CD14-positive monocyte (primary cell): ENCODE data around the gene SMLR1. TPM values are rescaled to one million over a fixed set of nuclear protein-coding genes. Genes with fewer than 3 reads are reported as not detected.
A peak's percentile ranks its signal among the peaks of the same experiment; 100 is the strongest.

Experiments
- DNase-seq, 3 donors: peaks; one replicate each; pipeline ENCODE4 v3.0.0-alpha.2; 2011 to 2022
- H2AFZ ChIP-seq: 2 replicates; pipeline ENCODE4 v1.6.0; 2012; ENCODE audit warnings: mild to moderate bottlenecking, low read depth, low read length, inconsistent platforms; ENCODE audit not compliant: insufficient read depth, poor library complexity, severe bottlenecking
- H3K27ac ChIP-seq, 2 donors: 1 replicate in 1 of 2; 2 replicates in 1 of 2; pipeline ENCODE4 v1.5.1; 2012 to 2013; ENCODE audit warnings: low read length in 2 of 2, control low read depth in 1 of 2, inconsistent platforms in 1 of 2, low read depth in 1 of 2, mild to moderate bottlenecking in 1 of 2
- H3K27me3 ChIP-seq, 2 donors: one replicate each; pipeline versions ENCODE4 v1.6.0 to v1.6.1; 2011 to 2013; ENCODE audit warnings: low read length in 2 of 2; ENCODE audit not compliant: control insufficient read depth in 2 of 2, insufficient read depth in 2 of 2
- H3K36me3 ChIP-seq, 2 donors: replicated peaks in 1 of 2; 1 replicate in 1 of 2; 2 replicates in 1 of 2; pipeline versions ENCODE4 v1.5.1 to v1.6.1; 2012 to 2013; ENCODE audit warnings: low read length in 2 of 2, control low read depth in 1 of 2, inconsistent platforms in 1 of 2, mild to moderate bottlenecking in 1 of 2; ENCODE audit not compliant: insufficient read depth in 2 of 2, control insufficient read depth in 1 of 2
- H3K4me1 ChIP-seq, 2 donors: 1 replicate in 1 of 2; 2 replicates in 1 of 2; pipeline versions ENCODE4 v1.5.1 to v1.6.1; 2012 to 2013; ENCODE audit warnings: low read length in 2 of 2, control low read depth in 1 of 2, inconsistent platforms in 1 of 2, mild to moderate bottlenecking in 1 of 2, moderate library complexity in 1 of 2; ENCODE audit not compliant: insufficient read depth in 2 of 2, control insufficient read depth in 1 of 2
- H3K4me2 ChIP-seq: replicated peaks from 2 replicates; pipeline ENCODE3; 2012; ENCODE audit warnings: low read length, moderate library complexity, mild to moderate bottlenecking; ENCODE audit not compliant: poor library complexity, severe bottlenecking; ENCODE audit errors: extremely low read depth
- H3K4me3 ChIP-seq, 3 experiments: fragments of 200-600 bp in 1 of 3; sonication (generic) in 1 of 3; replicated peaks in 1 of 3; 1 replicate in 2 of 3; 2 replicates in 1 of 3; pipeline ENCODE4 v1.5.1; 2011 to 2013; ENCODE audit warnings: low read length in 3 of 3, mild to moderate bottlenecking in 3 of 3, control low read depth in 2 of 3, low read depth in 2 of 3, inconsistent platforms in 1 of 3, moderate library complexity in 1 of 3
- H3K79me2 ChIP-seq: 2 replicates; pipeline ENCODE4 v1.6.0; 2012; ENCODE audit warnings: mild to moderate bottlenecking, control low read depth, inconsistent platforms, low read length, moderate library complexity; ENCODE audit not compliant: insufficient read depth
- H3K9ac ChIP-seq: 2 replicates; pipeline ENCODE4 v1.6.0; 2017; ENCODE audit warnings: low read length, mild to moderate bottlenecking; ENCODE audit not compliant: insufficient read depth, poor library complexity, severe bottlenecking
- H3K9me3 ChIP-seq, 2 donors: replicated peaks in 1 of 2; 1 replicate in 1 of 2; 2 replicates in 1 of 2; pipeline versions ENCODE4 v1.5.1 to v1.6.1; 2012 to 2013; ENCODE audit warnings: low read length in 2 of 2, control low read depth in 1 of 2; ENCODE audit not compliant: control insufficient read depth in 1 of 2, insufficient read depth in 1 of 2
- H4K20me1 ChIP-seq: 2 replicates; pipeline ENCODE4 v1.6.0; 2012; ENCODE audit warnings: mild to moderate bottlenecking, low read length, control low read depth, moderate library complexity; ENCODE audit not compliant: insufficient read depth
- H3K27ac Mint-ChIP-seq, 7 donors: one replicate each; pipeline ENCODE4 v1.8.0; 2020; ENCODE audit warnings: mild to moderate bottlenecking in 7 of 7, mixed read lengths in 7 of 7, moderate library complexity in 6 of 7, inconsistent platforms in 2 of 7
- H3K27me3 Mint-ChIP-seq, 3 donors: one replicate each; pipeline ENCODE4 v1.8.0; 2021 to 2022; ENCODE audit warnings: low read depth in 3 of 3, mild to moderate bottlenecking in 3 of 3, mixed read lengths in 3 of 3, moderate library complexity in 3 of 3, inconsistent platforms in 1 of 3
- H3K36me3 Mint-ChIP-seq, 2 donors: one replicate each; pipeline ENCODE4 v1.8.0; 2020; ENCODE audit warnings: mixed read lengths in 2 of 2, inconsistent platforms in 1 of 2, mild to moderate bottlenecking in 1 of 2
- H3K4me1 Mint-ChIP-seq: one replicate; pipeline ENCODE4 v1.8.0; 2020; ENCODE audit warnings: mild to moderate bottlenecking, mixed read lengths
- H3K4me3 Mint-ChIP-seq, 2 donors: one replicate each; pipeline ENCODE4 v1.8.0; 2020; ENCODE audit warnings: mild to moderate bottlenecking in 2 of 2, mixed read lengths in 2 of 2, moderate library complexity in 1 of 2
- H3K9me3 Mint-ChIP-seq, 7 donors: one replicate each; pipeline ENCODE4 v1.8.0; 2020 to 2022; ENCODE audit warnings: mixed read lengths in 7 of 7, mild to moderate bottlenecking in 6 of 7, moderate library complexity in 6 of 7, inconsistent platforms in 2 of 7
- WGBS: methylation state at CpG from one replicate; pipeline ENCODE4 v1.1.5; 2013; ENCODE audit warnings: missing lambda C conversion rate; ENCODE audit not compliant: insufficient coverage; 5-methylcytosine and 5-hydroxymethylcytosine counted together
- intact Hi-C, 2 donors: fragments of 100-400 bp; cut with micrococcal nuclease; formaldehyde crosslinking; loops; one replicate each; pipeline versions ENCODE4 v1.15.0 to v1.15.1; 2023
- polyA plus RNA-seq, 3 donors: library from polyadenylated mRNA; depleted of rRNA in 1 of 3; unstranded in 2 of 3; stranded (reverse) in 1 of 3; fragments of 300-500 nt in 2 of 3; fragments of >200 nt in 1 of 3; fragmentation: Illumina TruSeq in 2 of 3; gene quantifications; 1 replicate in 2 of 3; 2 replicates in 1 of 3; pipeline ENCODE4 v1.2.3, GENCODE V29; 2012 to 2021
- TF ChIP-seq, protein P1 (sequence below): fragments of 200-600 bp; IDR thresholded peaks from one replicate; pipeline ENCODE4 v1.8.0; 2022; ENCODE audit warnings: antibody characterized with exemption, mild to moderate bottlenecking

SMLR1 gene
- polyA plus RNA-seq, 3 donors = not detected

DNA sequence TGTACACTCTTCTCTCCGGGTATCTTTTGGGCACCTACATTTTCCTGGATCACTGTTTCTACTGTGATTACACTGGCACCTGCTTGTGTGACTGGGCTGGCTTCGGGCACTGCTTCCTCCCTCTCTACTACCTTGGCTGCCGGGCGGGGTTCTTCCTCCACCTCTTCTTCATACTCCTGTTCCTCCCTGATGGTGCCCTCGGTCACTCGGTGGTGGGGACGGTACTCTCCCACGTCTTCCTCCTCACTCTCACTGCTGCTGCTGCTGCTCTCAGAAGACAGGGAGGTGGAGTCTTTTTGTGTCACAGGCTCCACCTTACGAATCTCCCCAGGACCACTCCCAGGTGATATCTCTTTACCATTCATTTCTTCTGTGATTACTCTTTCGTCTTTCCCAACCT is 42.5 kb downstream of the SMLR1 start:
- peak overlapping the region in 1 of 7 donors; percentile 40 for H3K27ac Mint-ChIP-seq
- H3K79me2 ChIP-seq = no peaks in the 10 kb centered on the region
- intact Hi-C loops = no loop called here
- H3K4me1 ChIP-seq = no peaks in the 10 kb centered on the region
- WGBS = 74% methylated on average over 3 of the region's 10 CpGs
- H3K4me2 ChIP-seq = no peak overlapping the region
- H3K27ac ChIP-seq = no peak overlapping the region
- H3K4me3 Mint-ChIP-seq = no peak overlapping the region
- H2AFZ ChIP-seq = no peak overlapping the region
- H4K20me1 ChIP-seq = no peaks in the 10 kb centered on the region
- no peak overlapping the region for H3K9ac ChIP-seq
- TF ChIP-seq, protein P1, sequence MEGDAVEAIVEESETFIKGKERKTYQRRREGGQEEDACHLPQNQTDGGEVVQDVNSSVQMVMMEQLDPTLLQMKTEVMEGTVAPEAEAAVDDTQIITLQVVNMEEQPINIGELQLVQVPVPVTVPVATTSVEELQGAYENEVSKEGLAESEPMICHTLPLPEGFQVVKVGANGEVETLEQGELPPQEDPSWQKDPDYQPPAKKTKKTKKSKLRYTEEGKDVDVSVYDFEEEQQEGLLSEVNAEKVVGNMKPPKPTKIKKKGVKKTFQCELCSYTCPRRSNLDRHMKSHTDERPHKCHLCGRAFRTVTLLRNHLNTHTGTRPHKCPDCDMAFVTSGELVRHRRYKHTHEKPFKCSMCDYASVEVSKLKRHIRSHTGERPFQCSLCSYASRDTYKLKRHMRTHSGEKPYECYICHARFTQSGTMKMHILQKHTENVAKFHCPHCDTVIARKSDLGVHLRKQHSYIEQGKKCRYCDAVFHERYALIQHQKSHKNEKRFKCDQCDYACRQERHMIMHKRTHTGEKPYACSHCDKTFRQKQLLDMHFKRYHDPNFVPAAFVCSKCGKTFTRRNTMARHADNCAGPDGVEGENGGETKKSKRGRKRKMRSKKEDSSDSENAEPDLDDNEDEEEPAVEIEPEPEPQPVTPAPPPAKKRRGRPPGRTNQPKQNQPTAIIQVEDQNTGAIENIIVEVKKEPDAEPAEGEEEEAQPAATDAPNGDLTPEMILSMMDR = no peak
- no peaks in the 10 kb centered on the region for H3K9me3 ChIP-seq
- H3K4me1 Mint-ChIP-seq = no peaks in the 10 kb centered on the region
- no peak for DNase-seq
- H3K27me3 Mint-ChIP-seq = no peaks in the 10 kb centered on the region
- no peaks in the 10 kb centered on the region for H3K36me3 ChIP-seq
- no peak overlapping the region for H3K4me3 ChIP-seq
- H3K9me3 Mint-ChIP-seq = no peaks in the 10 kb centered on the region
- H3K27me3 ChIP-seq = no peaks in the 10 kb centered on the region
- peaks cover 6 to 7% of the 10 kb centered on the region in 2 donors for H3K36me3 Mint-ChIP-seq

DNA sequence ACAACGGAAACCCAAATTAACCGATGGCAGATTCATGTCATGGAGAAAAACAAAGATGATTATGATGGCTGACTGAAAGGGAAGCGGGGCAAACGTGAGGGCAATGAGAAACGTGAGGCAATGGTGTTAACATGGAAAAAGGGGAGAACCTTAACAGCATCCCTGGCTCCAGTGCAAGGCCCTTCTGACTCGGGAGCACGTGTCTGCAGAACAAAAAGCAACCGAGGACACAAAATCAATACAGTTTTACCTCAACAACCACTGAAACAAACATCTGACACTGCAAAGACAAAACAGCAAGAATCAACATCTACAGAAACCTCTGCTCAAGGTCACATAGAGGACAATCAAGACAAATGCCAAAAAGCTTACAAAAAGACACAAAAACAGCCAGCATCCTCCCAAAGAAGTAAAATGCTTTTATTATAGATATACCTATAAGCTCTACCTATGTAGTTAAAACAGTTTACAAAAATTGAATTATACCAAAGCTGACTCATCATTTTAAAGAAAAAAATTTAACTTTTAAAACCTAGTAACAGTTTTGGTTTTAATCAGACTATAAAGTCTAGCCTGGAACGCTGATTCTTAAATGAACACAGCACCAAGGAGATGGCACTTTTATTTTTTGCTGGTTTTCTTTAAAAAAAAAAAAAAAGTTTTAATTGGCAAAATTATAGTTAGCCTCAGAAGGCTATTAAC is 43.1 kb downstream of the SMLR1 start:
- no peak for DNase-seq
- no peak overlapping the region for H3K4me2 ChIP-seq
- Mint-ChIP-seq H3K4me1 (no peaks in the 10 kb centered on the region), H3K36me3 (peaks cover 6 to 7% of the 10 kb centered on the region in 2 donors), H3K9me3 (no peaks in the 10 kb centered on the region), H3K27ac (no peak overlapping the region), H3K4me3 (no peak overlapping the region), H3K27me3 (no peaks in the 10 kb centered on the region)
- intact Hi-C loops = no loop called here
- no peaks in the 10 kb centered on the region for H3K79me2 ChIP-seq
- no peak overlapping the region for H3K4me3 ChIP-seq
- WGBS = 98% methylated on average over 6 of the region's 9 CpGs
- no peaks in the 10 kb centered on the region for H3K4me1 ChIP-seq
- no peaks in the 10 kb centered on the region for H3K27me3 ChIP-seq
- H4K20me1 ChIP-seq = no peaks in the 10 kb centered on the region
- no peak overlapping the region for H3K9ac ChIP-seq
- TF ChIP-seq, protein P1 = no peak
- H3K27ac ChIP-seq = no peak overlapping the region
- H3K9me3 ChIP-seq = no peaks in the 10 kb centered on the region
- H2AFZ ChIP-seq = no peak overlapping the region
- H3K36me3 ChIP-seq = no peaks in the 10 kb centered on the region
